Stimulated activated naive CD4-positive, alpha-beta T cell (primary cell): ENCODE measurements around the gene TRIM65.
A peak's percentile ranks its signal among the peaks of the same experiment; 100 is the strongest.
"Not testable (repeated sequence)": the region's sequence is repeated elsewhere in the genome, so short reads cannot be mapped to it uniquely, and the experiment has no call there.

Experiments
- DNase-seq, 6 experiments: peaks; one replicate each; lab custom pipeline; 2025; lab: John Stamatoyannopoulos, UW

The TRIM65 gene

DNA sequence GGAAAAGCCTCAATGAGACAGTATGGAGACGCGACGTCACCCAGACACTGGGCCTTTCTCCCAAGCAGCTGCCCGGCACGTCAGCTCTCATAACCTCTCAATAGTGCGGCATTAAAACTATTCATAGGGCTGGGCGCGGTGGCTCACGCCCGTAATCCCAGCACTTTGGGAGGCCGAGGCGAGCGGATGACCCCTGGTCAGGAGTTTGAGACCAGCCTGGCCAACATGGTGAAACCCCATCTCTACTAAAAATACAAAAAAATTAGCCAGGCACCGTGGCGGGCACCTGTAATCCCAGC is 45.1 kb downstream of the TRIM65 start:
- not testable (repeated sequence) for DNase-seq

DNA sequence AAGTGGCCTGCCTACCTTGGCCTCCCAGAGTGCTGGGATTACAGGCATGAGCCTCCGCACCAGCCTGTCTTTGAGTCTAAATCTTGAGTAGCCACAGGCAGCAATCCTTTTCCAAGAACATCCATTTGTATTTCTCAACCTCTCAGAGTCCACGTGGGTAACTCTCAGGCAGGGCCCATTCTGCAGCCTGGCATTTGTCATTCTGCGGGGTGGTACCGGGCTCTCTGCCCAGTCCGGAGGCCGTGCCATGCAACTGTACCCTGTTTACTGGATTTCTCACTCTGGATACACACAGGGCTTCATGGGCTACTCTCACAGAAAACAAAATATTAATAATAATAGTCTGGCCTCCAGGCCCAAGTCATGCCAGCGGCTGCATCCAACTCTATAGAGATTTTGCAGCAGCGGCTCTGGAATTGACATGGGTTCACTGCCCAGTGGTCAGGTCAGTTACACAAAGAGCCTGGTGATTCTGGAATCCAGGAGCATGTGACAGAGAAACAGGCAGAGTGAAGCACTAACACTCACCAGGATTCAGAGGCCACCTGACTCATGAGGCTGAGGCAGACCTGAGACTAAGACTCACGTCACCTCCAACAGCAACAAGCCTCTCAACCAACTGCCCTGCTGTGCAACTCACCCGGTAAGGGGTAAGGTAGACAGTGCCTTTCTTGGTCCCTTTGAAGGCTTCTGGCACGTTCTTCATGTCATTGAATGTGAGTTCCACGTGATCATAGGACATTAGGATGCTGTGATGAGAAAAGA is 45.6 kb downstream of the TRIM65 start:
- no peak for DNase-seq

DNA sequence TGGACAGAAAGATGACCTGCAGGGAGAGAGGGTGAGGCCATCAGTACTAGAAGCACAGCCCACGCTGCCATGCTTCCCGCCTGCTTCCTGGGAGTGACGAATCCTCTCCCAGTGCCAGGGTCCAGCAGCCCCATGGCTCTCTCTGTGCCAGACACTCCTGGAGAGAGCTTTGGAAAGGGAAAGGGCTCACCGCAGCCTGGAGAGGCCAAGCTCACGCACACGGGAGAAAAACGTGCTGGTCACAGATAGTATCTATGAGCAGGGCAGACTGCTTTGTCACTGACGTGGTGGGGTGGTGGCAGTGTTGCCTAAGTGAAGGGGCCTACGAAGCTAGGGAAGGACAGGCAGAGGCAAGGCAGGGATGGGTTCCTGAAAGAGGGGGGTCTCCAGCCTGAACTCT is 47.0 kb downstream of the TRIM65 start:
- DNase-seq = no peak

- no peak for DNase-seq
Measured at GRCh38 chr17:75849279-75849646, 47.5 kb downstream of the TRIM65 start.

- DNase-seq = peak; percentile 54 to 81 (median 73)
Measured at GRCh38 chr17:75848523-75849278, 48.0 kb downstream of the TRIM65 start.

DNA sequence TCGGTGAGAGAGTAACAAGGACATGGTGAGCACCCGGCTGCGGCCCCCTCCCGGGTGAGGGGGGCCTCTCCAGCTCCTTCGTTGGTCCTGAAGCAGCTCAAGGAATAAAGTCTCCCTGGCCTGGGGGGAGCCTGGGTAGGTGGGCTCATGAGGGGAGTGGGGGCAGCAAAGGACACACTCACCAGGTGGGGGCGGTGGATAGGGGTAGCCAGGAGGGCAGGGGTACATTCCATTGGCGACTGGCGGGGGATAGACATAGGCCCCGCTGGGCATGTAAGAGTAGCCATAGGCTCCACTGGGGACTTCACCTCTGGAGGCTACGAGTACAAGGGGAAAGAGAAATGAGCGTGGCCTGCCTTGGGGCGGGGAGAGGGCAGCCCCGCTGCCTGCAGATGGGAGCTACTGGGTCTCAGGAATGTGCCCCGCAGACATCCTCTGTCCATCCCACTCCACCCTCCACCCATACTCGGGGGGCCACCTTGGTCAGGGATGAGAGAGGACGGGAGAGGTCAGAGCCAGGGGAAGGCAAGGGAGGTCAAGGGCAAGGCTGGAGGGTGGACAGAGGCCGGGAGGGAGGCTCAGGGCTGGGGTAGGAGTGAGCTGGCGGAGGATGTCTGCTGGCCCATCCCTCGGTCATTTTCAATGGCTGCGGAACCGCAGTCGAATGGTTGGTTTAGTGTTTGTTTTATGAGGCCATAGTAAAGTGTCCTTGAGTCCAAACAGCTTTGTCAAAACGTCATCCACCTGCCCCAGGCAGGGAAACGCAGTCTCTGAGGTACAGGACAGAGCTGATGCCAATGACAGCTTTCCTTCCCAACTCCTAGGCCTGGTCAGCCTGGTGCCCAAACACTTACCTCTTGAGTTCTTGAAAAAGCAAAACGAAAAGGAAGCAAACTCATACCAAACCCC is 48.9 kb downstream of the TRIM65 start:
- DNase-seq = no peak

DNA sequence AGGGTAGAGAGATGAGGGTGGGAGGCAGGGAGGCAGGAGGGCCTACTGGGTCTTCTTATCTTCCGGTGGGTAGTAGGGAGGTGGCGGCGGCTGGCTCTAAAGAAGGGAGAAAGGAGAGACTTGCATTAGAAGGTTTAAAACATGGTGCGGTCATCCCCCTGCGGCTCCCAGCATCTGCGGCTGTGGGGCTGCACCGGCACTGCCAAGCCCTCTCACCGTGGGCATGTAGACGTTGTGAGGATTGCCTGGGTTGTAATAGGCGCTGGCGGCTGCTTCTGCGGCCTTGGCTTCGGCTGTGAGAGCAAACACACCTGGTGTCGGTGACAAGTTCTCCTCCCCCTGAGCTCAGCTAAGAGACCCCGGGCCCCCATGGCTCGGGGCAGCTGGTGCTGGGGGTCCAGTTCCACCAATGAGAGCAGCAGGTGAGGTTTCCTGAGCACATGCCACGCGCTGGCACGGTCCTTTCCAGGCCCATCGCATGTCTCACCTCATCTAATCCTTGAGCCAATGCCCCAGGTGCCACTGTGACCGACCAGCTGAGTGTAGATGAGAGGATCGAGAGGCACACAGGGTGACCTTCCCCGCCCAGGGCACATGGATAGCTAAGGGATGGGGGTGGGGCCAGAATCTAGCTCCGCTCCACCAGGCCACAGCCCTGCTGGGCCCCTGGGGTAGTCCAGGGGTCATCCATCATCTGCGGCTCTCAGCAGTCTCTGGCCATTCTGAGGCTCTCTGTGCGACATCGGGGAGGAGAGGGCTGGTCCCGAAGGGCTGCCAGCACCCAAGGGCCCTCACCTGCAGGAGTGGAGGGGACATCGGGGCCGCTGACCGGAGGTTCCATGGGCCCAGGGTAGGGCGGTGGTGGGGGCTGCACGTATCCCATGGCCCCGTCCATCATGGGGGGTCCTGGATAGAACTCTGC is 49.8 kb downstream of the TRIM65 start:
- no peak for DNase-seq

DNA sequence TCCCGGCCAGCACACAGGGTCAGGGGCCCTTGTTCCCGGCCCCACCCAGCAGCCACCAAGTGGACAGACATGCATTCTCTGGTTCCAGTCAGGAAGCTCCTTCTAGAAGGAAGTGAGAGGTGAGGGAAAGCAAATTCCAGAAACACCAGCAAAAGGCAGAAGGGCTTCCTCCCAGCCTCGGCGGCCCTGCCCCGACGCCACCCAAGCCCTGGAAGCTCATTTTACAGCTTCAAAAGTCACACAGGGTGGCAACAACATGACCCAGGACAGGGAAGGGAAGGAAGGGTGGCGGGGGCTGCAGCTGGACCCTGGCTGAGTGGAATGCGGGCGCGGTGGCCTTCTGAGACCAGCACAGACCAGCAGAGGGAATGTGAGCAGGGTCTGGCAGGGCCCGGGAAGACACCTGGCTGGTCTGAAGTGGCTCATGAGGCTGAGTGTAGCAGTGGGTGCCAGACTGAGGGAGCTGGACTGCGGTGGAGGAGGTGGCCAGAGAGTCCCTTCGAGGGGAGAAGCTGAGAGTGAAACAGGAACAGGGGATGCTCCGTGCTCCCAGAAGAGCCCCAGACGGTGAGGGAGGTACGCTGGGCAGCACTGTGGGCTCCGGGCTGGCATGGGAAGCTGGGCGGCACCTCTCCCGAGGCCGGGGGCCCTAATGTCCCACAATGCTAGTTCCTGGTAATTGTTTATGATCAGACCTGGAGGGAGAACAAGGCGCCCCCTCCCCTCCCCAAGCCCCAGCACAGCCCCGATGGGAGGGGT is 50.6 kb downstream of the TRIM65 start:
- no peak for DNase-seq

DNA sequence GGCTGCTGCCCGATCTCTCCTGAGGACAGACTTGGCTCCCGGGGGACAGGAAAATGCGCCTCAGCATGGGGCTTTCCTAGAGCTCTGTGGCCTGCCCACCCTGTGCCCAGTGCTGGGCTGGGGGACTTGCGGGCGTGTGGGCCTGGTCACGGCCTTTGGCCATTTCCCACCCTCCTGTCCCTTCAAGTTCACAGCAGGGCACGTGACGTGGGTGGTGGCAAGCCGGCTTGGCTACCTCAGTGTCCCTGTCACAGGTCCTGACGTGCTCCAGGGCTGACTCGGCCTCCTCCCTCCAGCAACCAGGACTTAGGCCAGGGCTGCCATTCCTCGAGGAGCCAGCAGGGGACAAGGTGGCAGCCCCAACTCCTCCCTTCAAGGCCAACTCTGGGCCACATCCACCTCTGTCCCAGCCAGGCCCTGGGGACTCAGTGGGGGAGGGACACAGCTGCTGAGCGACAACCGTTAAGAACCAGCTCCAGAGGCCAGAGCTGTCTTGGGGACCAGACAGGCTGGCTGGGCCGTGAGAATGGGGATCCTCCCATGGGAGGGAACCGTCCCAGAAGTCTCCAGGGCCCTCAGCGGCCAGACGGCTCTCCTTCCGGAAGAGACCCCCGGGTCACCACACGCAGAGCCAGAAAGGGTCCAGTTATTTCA is 51.6 kb downstream of the TRIM65 start:
- DNase-seq = peak in 5 of 6 experiments; percentile 8 to 51 (median 36)

GRCh38 chr17:75844530-75845057 is 52.2 kb downstream of the TRIM65 start:
- peak in 2 of 6 experiments; percentile 30 to 36 for DNase-seq

GRCh38 chr17:75843577-75844529 is 52.9 kb downstream of the TRIM65 start, which contains the start of gene UNC13D:
UNC13D (minus strand) TSS chr17:75844404; CDS start chr17:75844337, 67 bp downstream.
- DNase-seq = peak; percentile 45 to 71 (median 56)

- peak in 1 of 6 experiments; percentile 27 for DNase-seq
Measured at GRCh38 chr17:75842963-75843576, 53.7 kb downstream of the TRIM65 start.

DNA sequence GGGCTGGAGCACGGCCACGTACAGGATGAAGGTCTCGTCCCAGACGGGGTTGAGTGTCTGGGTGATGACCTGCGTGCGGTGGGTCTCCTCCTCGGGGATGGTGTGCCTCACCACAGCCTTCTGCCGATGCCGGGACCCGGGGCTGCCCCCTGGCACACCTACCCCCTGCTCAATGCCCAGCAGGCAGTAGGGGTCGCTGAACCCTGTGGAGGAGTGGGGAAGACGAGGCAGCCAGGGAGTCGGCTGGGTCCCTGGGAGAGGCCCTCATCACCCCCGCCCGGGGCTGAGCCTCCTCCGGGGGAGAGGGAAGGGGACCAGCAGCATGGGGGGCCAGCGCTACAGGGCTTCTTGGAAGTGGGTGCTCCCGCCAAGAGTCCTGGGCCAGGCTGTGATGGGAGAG is 54.3 kb downstream of the TRIM65 start:
- no peak for DNase-seq

DNA sequence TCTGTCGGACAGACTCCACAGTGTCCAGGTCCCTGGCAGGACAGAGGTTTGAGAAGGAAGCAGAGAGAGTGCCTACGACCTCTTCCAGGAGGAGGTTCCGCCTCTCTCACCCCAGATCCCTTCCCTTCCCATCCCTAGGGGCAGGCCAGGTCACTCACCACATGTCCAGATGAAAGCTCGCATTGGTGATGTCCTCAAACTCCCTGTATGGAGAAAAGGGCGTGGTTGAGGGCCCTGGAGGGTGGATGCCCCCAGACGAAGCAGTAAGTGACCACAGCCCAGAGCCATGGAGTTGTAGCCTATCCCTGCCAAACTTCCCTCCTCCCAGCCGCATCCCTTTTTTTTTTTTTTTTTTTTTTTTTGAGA is 56.0 kb downstream of the TRIM65 start:
- no peak for DNase-seq

DNA sequence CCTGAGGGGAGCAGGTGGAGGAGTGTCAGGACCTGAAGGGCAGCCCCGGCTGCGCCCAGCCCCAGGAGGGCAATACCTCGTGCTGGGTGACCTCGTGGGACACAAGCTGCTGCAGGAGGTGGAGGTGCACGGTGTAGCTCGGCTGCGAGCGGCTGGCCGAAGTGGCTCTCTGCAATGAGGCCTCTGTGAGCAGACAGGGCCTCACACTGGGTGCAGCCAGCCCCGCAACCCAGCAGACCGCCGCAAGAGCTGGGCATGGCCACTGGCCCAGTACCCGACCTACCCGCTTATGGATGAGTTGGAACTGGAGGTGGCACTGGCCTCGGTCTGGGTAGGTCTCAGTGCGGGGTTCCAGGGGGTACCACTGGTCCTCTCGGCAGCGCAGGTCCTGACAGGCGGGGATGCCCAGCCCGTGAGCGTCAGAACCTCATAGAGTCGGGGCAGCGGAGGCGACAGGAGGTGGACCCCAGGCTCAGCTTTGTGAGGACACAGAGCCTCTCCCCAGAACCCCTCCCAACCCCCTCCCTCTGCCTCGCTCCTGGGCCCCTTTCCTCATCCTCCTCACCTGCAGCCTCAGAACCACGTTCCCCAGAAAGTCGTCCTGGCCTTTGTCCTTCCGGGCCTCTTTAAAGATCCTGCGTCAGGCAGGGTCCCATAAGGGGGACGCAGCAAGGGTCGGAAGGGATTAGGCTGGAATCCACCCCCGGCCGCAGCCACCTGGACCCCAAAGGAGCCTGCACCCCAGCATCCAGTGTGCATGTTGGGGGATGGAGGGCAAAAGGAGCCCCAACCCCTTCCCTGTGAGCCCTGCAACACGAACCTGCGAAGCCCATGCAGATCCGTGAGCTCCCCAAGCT is 56.6 kb downstream of the TRIM65 start:
- DNase-seq = no peak
